ENCODE data around the gene PLA2G2C.

PLA2G2C gene

DNA sequence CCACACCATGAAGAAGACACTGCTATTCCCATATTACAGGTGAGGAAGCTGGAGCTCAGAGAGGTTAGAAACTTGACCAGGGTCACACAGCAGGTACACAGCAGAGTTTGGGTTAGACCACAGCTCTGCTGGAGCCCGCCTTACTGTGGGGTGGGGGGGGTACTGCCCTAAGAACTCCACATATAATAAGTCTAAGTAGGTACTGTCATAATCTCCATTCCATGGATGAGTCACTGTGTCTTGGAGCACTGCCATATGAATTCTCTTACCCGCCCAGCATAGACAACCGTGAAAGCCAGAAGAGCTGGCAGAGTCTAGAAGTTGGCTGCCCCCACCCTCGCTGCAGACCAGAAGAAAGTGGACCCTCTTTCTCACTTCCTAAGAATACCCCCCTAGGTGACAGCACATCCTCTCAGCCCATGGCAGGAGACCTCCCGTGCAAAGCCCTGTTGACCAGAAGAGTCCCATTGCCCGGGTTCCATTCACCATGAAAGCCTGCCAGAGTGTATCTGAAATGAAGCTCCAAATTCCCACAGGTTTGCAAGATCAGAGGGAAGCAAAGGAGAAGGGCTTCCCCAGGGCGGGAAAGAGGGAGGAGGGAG is 61.8 kb downstream of the PLA2G2C start:
- Mint-ChIP-seq H3K36me3 (no peaks in the 10 kb centered on the region), H3K27me3 (no peaks in the 10 kb centered on the region), H3K27ac (peak overlapping the region; percentile 48), H3K4me3 (no peak overlapping the region), H3K9me3 (peaks cover 4% of the 10 kb centered on the region), H3K4me1 (peaks cover 70% of the 10 kb centered on the region)
- no peak for ATAC-seq

DNA sequence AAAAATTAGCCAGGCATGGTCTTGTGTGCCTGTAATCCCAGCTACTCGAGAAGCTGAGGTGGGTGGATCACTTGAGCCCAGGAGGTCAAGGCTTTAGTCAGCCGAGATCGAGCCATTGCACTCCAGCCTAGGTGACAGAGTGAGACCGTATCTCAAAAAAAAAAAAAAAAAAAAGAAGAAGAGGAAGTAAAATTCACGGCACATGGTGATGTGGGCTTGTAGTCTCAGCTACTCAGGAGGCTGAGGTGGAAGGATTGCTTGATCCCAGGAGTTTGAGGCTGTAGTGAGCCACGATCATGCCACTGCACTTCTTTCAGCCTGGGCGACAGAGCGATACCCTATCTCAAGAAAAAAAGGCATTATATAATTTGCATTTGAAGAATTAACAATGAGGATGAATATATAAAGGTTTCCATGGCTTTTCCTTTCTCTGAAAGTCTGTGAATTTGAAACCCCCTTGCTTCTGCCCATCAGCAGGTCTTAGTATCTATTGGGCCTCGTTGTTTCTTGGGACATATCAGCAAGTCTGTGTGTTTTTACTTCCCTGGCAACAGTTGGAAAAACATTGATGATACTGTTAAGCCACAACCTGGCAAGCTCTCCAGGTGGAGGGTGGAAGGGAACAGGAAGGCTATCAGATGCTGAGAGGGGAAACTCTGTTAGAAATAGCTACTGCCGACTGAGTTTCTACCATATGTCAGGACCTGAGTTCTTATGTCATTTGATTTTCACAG is 62.4 kb downstream of the PLA2G2C start:
- peaks cover 4% of the 10 kb centered on the region for H3K9me3 Mint-ChIP-seq
- H3K4me1 Mint-ChIP-seq, result peaks cover 77% of the 10 kb centered on the region
- no peak overlapping the region for H3K4me3 Mint-ChIP-seq
- H3K27ac Mint-ChIP-seq, result no peak overlapping the region
- peak; percentile 61 for ATAC-seq
- no peaks in the 10 kb centered on the region for H3K27me3 Mint-ChIP-seq
- no peaks in the 10 kb centered on the region for H3K36me3 Mint-ChIP-seq

DNA sequence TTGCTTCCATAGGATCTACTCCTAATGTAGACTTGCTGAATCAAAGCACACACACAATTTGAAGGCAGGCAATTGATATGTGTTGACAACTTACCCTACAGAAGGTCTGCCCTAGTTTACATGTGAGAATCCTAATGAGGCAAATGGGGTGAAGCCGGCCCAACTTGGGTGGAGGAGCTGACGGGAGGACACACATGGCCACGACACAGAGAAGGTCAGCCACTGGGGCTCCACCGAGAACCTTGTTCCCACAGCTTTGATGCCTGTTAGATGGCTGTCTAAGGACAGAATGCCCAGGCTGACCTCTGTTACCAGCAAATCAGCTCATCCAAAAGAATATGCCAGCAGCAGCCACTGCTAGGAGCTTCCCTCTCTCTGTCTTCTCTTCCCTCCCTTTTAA is 65.5 kb downstream of the PLA2G2C start:
- Mint-ChIP-seq H3K36me3 (no peaks in the 10 kb centered on the region), H3K27me3 (no peaks in the 10 kb centered on the region), H3K4me1 (peaks cover 66% of the 10 kb centered on the region), H3K9me3 (no peaks in the 10 kb centered on the region), H3K27ac (peak overlapping the region; percentile 72), H3K4me3 (no peak overlapping the region)
- ATAC-seq, result no peak

DNA sequence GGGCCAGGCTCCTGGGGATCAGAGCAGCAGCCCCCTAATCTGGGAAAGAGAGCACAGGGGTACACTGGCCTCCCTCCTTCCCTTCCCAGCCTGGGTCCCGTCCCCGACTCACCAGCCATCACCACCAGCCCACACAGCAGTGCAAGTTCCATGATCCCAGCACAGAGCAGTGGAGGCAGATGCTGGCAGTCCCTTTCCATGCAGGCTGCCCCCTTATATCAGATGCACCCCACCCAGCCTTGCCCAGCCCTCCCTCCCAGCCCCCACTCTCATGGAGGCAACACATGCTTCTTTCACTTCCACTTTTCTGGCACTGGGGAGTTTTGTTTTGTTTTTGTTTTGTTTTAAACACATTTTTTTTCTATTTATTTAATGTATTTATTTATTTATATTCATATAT is 67.0 kb downstream of the PLA2G2C start, which contains the start of gene PLA2G2D:
PLA2G2D (minus strand) TSS at position 190 of the 400 bp plus-strand sequence; CDS start at position 152, 38 bp downstream.
- Mint-ChIP-seq H3K27ac (peak within 1 kb of the TSS; percentile 72), H3K9me3 (no peaks in the 10 kb centered on the region), H3K4me1 (peaks cover 53% of the 10 kb centered on the region), H3K36me3 (no peaks in the 10 kb centered on the region), H3K4me3 (no peak within 1 kb of the TSS), H3K27me3 (no peaks in the 10 kb centered on the region)
- peak; percentile 34 for ATAC-seq

DNA sequence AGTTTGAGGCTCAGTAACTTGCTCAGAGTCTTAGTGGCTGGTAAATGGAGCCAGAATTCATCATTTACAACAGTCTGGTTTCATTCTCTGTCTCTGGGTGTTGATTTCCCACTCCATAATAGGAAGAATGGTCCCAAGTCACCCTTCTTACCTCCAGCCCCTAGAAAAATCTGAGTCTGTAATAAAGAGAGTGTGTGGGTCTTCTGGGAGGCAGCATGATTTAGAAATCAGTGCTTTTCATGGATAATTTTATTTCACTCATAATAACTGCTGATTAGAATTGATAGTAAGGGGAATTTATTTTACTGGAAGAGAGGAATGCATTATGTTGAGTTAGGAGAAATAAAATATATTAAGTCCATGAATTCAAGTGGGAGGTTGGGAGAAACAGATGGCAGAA is 69.1 kb downstream of the PLA2G2C start:
- Mint-ChIP-seq H3K27me3 (no peaks in the 10 kb centered on the region), H3K27ac (peak overlapping the region; percentile 61), H3K4me3 (no peak overlapping the region), H3K9me3 (no peaks in the 10 kb centered on the region), H3K36me3 (no peaks in the 10 kb centered on the region), H3K4me1 (peaks cover 35% of the 10 kb centered on the region)
- ATAC-seq, result no peak

DNA sequence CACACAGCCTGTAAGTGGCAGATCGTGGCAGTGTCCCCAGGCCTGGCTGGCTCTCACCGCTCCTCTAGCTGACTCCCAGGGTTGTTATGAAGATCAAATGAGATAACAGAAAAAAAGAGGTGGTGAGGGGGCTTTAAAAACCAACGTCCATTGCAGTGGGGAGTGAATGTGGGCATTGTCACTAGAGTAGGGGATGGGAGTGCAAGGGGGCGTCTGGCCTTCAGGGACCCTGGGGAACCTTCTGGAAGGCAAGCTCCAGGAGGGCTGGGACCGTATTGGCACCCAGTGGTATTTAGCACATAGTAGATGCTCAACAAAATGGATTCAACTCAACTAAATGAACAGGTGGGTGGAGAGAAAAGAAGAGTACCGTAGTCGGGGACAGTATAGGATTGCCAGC is 70.4 kb downstream of the PLA2G2C start:
- Mint-ChIP-seq H3K27ac (no peak overlapping the region), H3K27me3 (no peaks in the 10 kb centered on the region)

DNA sequence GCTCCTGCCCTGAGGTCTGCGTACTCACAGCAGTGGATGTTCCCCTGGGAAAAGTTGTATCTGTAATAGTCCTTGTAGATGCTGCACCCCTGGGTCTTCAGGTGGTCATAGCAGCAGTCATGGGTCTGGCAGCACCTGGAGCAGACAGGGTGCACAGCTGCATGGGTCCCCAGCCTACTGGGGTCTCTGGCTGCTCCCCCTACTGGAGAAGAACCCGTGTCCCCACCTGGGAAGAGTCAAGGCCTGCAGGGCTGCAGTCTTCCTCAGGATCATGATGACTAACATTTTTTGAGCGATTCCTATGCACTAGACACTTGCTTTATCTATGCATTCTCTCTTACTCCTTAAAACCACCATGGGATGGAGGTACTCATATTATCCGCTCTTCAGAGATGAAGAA is 70.8 kb downstream of the PLA2G2C start:
- Mint-ChIP-seq H3K27ac (no peak overlapping the region), H3K4me1 (peaks cover 23% of the 10 kb centered on the region), H3K36me3 (no peaks in the 10 kb centered on the region), H3K9me3 (no peaks in the 10 kb centered on the region), H3K4me3 (no peak overlapping the region), H3K27me3 (no peaks in the 10 kb centered on the region)
- no peak for ATAC-seq

More for the DNA sequence above, 70.4 kb downstream of the PLA2G2C start:
- no peak for ATAC-seq
- Mint-ChIP-seq H3K9me3 (no peaks in the 10 kb centered on the region), H3K4me1 (peaks cover 25% of the 10 kb centered on the region), H3K36me3 (no peaks in the 10 kb centered on the region), H3K4me3 (no peak overlapping the region)

DNA sequence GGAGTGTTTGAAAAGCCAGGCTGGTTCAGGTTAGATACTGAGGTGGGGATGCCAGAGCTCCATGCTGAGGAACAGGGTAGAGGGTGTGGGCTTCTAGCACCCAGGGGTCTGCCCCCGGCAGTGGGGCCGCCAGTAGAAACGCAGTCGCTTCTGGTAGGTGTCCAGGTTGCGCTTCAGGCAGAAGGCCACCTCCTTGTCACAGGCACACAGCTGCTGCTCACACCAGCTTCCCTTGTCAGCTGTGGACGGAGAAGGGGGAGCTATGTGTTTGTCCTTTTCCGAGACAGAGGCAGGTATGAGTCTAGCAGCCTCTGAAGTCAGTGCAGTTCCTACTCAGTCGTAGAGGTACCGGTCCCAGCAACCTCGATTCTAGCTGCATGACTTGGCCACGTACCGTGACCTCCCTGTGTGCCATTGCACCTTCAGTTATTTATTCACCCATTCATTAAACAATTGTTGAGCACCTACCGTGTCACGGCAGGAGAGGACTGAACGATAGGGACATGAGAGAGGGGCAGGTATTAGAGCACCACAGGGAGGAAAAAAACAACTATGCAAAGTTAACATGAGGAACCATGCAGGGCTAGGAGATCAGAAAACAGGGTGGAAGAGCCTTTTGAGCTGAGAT is 72.2 kb downstream of the PLA2G2C start:
- Mint-ChIP-seq H3K36me3 (no peaks in the 10 kb centered on the region), H3K27me3 (no peaks in the 10 kb centered on the region), H3K27ac (no peak overlapping the region), H3K4me1 (peaks cover 11% of the 10 kb centered on the region), H3K4me3 (no peak overlapping the region), H3K9me3 (no peaks in the 10 kb centered on the region)
- peak; percentile 24 for ATAC-seq

Measured in stimulated activated memory B cell treated with anti-CD40 and anti-IgM and Interleukin-4, amounts not matched to agents 10 μg/mL and 1 μg/mL and 100 μg/mL, for 72 hours (primary cell).